ENCODE data around the gene C9.

Gene C9

GRCh38 chr5:39376293-39376714 lies 12.0 kb upstream of the C9 start:
- TF ChIP-seq ZNF654 (tag by site-specific recombination; IDR thresholded peaks at IDR 0.05; ENCODE audit: low read depth) (peak; percentile 97), HOXA7 (CRISPR knock-in tag; IDR thresholded peaks at IDR 0.05; ENCODE audit: borderline replicate concordance) (no peak), ZNF660 (tag by site-specific recombination; IDR thresholded peaks at IDR 0.05) (peak; percentile 92), CTCF (tag by site-specific recombination; IDR thresholded peaks at IDR 0.05) (peak; percentile 64)
- H3K4me3 ChIP-seq (ENCODE audit: low read depth, low read length), result no peak overlapping the region
- no peaks in the 10 kb centered on the region for H3K9me3 ChIP-seq (ENCODE audit: control insufficient read depth, insufficient read depth, low read depth, low read length)
- peaks cover 0 to 15% of the 10 kb centered on the region in 2 experiments for H3K36me3 ChIP-seq (ENCODE audit: control insufficient read depth in 2 of 2, insufficient read depth in 1 of 2, low read length in 2 of 2)
- H3K27ac ChIP-seq (ENCODE audit: extremely low read depth, low read depth, low read length), result no peak overlapping the region
- H3K4me1 ChIP-seq (ENCODE audit: control insufficient read depth, insufficient read depth, low read length), result no peaks in the 10 kb centered on the region
- CTCF ChIA-PET, result interaction anchor here (0.6 to 5.5 kb wide), 60 partner anchors 9 to 233 kb away, joined by 3 to 137 read pairs (median 4); partner anchors contain the start of gene DAB2
- POLR2A ChIA-PET, result interaction anchor here (1.1 to 1.6 kb wide), 3 partner anchors 49 to 1304 kb away, joined by 4 to 8 read pairs (median 6); partner anchors contain the start of genes DAB2 and PTGER4

GRCh38 chr5:39373791-39374190 lies 9.5 kb upstream of the C9 start:
- no peak overlapping the region for H3K4me3 ChIP-seq (ENCODE audit: low read depth, low read length)
- no peak overlapping the region for H3K27ac ChIP-seq (ENCODE audit: extremely low read depth, low read depth, low read length)
- no peaks in the 10 kb centered on the region for H3K4me1 ChIP-seq (ENCODE audit: control insufficient read depth, insufficient read depth, low read length)
- no peaks in the 10 kb centered on the region for H3K9me3 ChIP-seq (ENCODE audit: control insufficient read depth, insufficient read depth, low read depth, low read length)
- TF ChIP-seq ZNF404 (tag by site-specific recombination; IDR thresholded peaks at IDR 0.05) (no peak), ZNF140 (tag by site-specific recombination; IDR thresholded peaks at IDR 0.05) (no peak), ZBTB48 (tag by site-specific recombination; IDR thresholded peaks at IDR 0.05) (no peak), ZNF174 (tag by site-specific recombination; IDR thresholded peaks at IDR 0.05) (no peak), ZNF366 (tag by site-specific recombination; conservative IDR thresholded peaks at IDR 0.05) (no peak), ZNF701 (tag by site-specific recombination; IDR thresholded peaks at IDR 0.05) (no peak), GLI2 (tag by site-specific recombination; IDR thresholded peaks at IDR 0.05; ENCODE audit: borderline replicate concordance, low read depth) (no peak), ZNF24 (tag by site-specific recombination; IDR thresholded peaks at IDR 0.05) (no peak), ZNF776 (tag by site-specific recombination; IDR thresholded peaks at IDR 0.05; ENCODE audit: borderline replicate concordance) (no peak), ZNF549 (tag by site-specific recombination; IDR thresholded peaks at IDR 0.05) (no peak), AEBP2 (tag by site-specific recombination; IDR thresholded peaks at IDR 0.05; ENCODE audit: borderline replicate concordance) (no peak), MZF1 (tag by site-specific recombination; IDR thresholded peaks at IDR 0.05; ENCODE audit: borderline replicate concordance) (no peak), REPIN1 (tag by site-specific recombination; IDR thresholded peaks at IDR 0.05; ENCODE audit: low read depth) (no peak), ZNF521 (tag by site-specific recombination; IDR thresholded peaks at IDR 0.05) (no peak), ZNF214 (tag by site-specific recombination; IDR thresholded peaks at IDR 0.05; ENCODE audit: borderline replicate concordance) (no peak), MEIS1 (CRISPR knock-in tag; IDR thresholded peaks at IDR 0.05; ENCODE audit: borderline replicate concordance) (no peak), PRDM6 (tag by site-specific recombination; IDR thresholded peaks at IDR 0.05) (no peak)
- POLR2A ChIA-PET, result no interaction called here
- H3K36me3 ChIP-seq (ENCODE audit: control insufficient read depth in 2 of 2, insufficient read depth in 1 of 2, low read length in 2 of 2), result peaks cover 0 to 8% of the 10 kb centered on the region in 2 experiments
- CTCF ChIA-PET, result interaction anchor here (0.7 to 4.8 kb wide), 6 partner anchors 51 to 207 kb away, joined by 3 to 137 read pairs (median 5); partner anchors contain the start of gene DAB2

Measured in HEK293 (cell line).